Activated naive CD8-positive, alpha-beta T cell treated with anti-CD3 and anti-CD28 coated beads, Interleukin-2, amount 50 U/mL, for 24 hours (primary cell): ENCODE measurements around the gene DNASE1L3.
A peak's percentile ranks its signal among the peaks of the same experiment; 100 is the strongest.
"Not testable (repeated sequence)": the region's sequence is repeated elsewhere in the genome, so short reads cannot be mapped to it uniquely, and the experiment has no call there.

Experiments
- ATAC-seq: fragments of 150-1000 bp; cut with Tn5 transposase; one replicate; pipeline ENCODE4 v1.10.0; 2021
- DNase-seq: peaks from one replicate; pipeline ENCODE4 v3.0.0; 2021
- H3K27ac Mint-ChIP-seq: one replicate; pipeline ENCODE4 v1.8.0; 2021; ENCODE audit warnings: mild to moderate bottlenecking, mixed read lengths
- H3K27me3 Mint-ChIP-seq: one replicate; pipeline ENCODE4 v1.8.0; 2021; ENCODE audit warnings: mixed read lengths
- H3K36me3 Mint-ChIP-seq: one replicate; pipeline ENCODE4 v1.8.0; 2021; ENCODE audit warnings: low read depth, mixed read lengths
- H3K4me1 Mint-ChIP-seq: one replicate; pipeline ENCODE4 v1.8.0; 2021; ENCODE audit warnings: mixed read lengths
- H3K4me3 Mint-ChIP-seq: one replicate; pipeline ENCODE4 v1.8.0; 2021; ENCODE audit warnings: mild to moderate bottlenecking, moderate library complexity, mixed read lengths
- H3K9me3 Mint-ChIP-seq: one replicate; pipeline ENCODE4 v1.8.0; 2021; ENCODE audit warnings: mixed read lengths

DNASE1L3 gene

GRCh38 chr3:58241306-58242044 lies 30.7 kb upstream of the DNASE1L3 start:
- Mint-ChIP-seq H3K27ac (no peak overlapping the region), H3K4me3 (no peak overlapping the region), H3K27me3 (peaks cover under 1% of the 10 kb centered on the region), H3K9me3 (no peaks in the 10 kb centered on the region), H3K4me1 (peaks cover 8% of the 10 kb centered on the region), H3K36me3 (no peaks in the 10 kb centered on the region)
- DNase-seq (no peak), ATAC-seq (no peak)

- DNase-seq (no peak), ATAC-seq (no peak)
- Mint-ChIP-seq H3K27ac (no peak overlapping the region), H3K4me3 (peak overlapping the region; percentile 85), H3K4me1 (peaks cover 16% of the 10 kb centered on the region), H3K36me3 (no peaks in the 10 kb centered on the region), H3K27me3 (peaks cover 7% of the 10 kb centered on the region), H3K9me3 (no peaks in the 10 kb centered on the region)
These were observed 28.1 kb upstream of the DNASE1L3 start for GRCh38 chr3:58238830-58239229.

GRCh38 chr3:58237941-58238681 lies 27.3 kb upstream of the DNASE1L3 start:
- Mint-ChIP-seq H3K27ac (peak overlapping the region; percentile 70), H3K27me3 (peaks cover 7% of the 10 kb centered on the region), H3K4me1 (peaks cover 16% of the 10 kb centered on the region), H3K9me3 (no peaks in the 10 kb centered on the region), H3K36me3 (no peaks in the 10 kb centered on the region), H3K4me3 (peak overlapping the region; percentile 85)
- DNase-seq (peak; percentile 59), ATAC-seq (peak; percentile 51)

GRCh38 chr3:58237238-58237940 lies 26.6 kb upstream of the DNASE1L3 start, which contains the start of gene ABHD6:
Gene ABHD6 (plus strand): TSS chr3:58237792. CDS start chr3:58256587, 18,795 bp downstream.
- peak within 1 kb of the TSS; percentile 85 for H3K4me3 Mint-ChIP-seq
- no peaks in the 10 kb centered on the region for H3K9me3 Mint-ChIP-seq
- H3K27me3 Mint-ChIP-seq: peaks cover 14% of the 10 kb centered on the region
- peak within 1 kb of the TSS; percentile 80 for H3K27ac Mint-ChIP-seq
- DNase-seq: peak; percentile 88
- H3K4me1 Mint-ChIP-seq: peaks cover 19% of the 10 kb centered on the region
- ATAC-seq: peak; percentile 86
- H3K36me3 Mint-ChIP-seq: no peaks in the 10 kb centered on the region

GRCh38 chr3:58236527-58237237 lies 25.9 kb upstream of the DNASE1L3 start:
- peak overlapping the region; percentile 85 for H3K4me3 Mint-ChIP-seq
- H3K27me3 Mint-ChIP-seq: peaks cover 20% of the 10 kb centered on the region

GRCh38 chr3:58235970-58236369 lies 25.2 kb upstream of the DNASE1L3 start:
- no peaks in the 10 kb centered on the region for H3K36me3 Mint-ChIP-seq
- no peak overlapping the region for H3K27ac Mint-ChIP-seq

More at GRCh38 chr3:58236527-58237237, 25.9 kb upstream of the DNASE1L3 start:
- H3K36me3 Mint-ChIP-seq: no peaks in the 10 kb centered on the region
- no peak for DNase-seq
- peaks cover 19% of the 10 kb centered on the region for H3K4me1 Mint-ChIP-seq
- ATAC-seq: no peak
- no peaks in the 10 kb centered on the region for H3K9me3 Mint-ChIP-seq
- peak overlapping the region; percentile 80 for H3K27ac Mint-ChIP-seq

GRCh38 chr3:58234516-58234931 lies 23.8 kb upstream of the DNASE1L3 start:
- DNase-seq: no peak
- H3K9me3 Mint-ChIP-seq: no peaks in the 10 kb centered on the region
- H3K27ac Mint-ChIP-seq: no peak overlapping the region
- H3K36me3 Mint-ChIP-seq: no peaks in the 10 kb centered on the region
- peaks cover 35% of the 10 kb centered on the region for H3K27me3 Mint-ChIP-seq
- H3K4me1 Mint-ChIP-seq: peaks cover 19% of the 10 kb centered on the region
- ATAC-seq: no peak
- no peak overlapping the region for H3K4me3 Mint-ChIP-seq

More at GRCh38 chr3:58235970-58236369, 25.2 kb upstream of the DNASE1L3 start:
- H3K4me1 Mint-ChIP-seq: peaks cover 19% of the 10 kb centered on the region
- H3K4me3 Mint-ChIP-seq: no peak overlapping the region
- H3K9me3 Mint-ChIP-seq: no peaks in the 10 kb centered on the region
- peaks cover 25% of the 10 kb centered on the region for H3K27me3 Mint-ChIP-seq
- DNase-seq: no peak
- no peak for ATAC-seq

GRCh38 chr3:58231666-58232065 lies 20.9 kb upstream of the DNASE1L3 start:
- no peak overlapping the region for H3K27ac Mint-ChIP-seq
- peaks cover 41% of the 10 kb centered on the region for H3K27me3 Mint-ChIP-seq
- ATAC-seq: no peak

GRCh38 chr3:58230876-58231552 lies 20.2 kb upstream of the DNASE1L3 start:
- peaks cover 39% of the 10 kb centered on the region for H3K27me3 Mint-ChIP-seq
- no peaks in the 10 kb centered on the region for H3K36me3 Mint-ChIP-seq
- ATAC-seq (no peak), DNase-seq (no peak)
- no peaks in the 10 kb centered on the region for H3K9me3 Mint-ChIP-seq
- no peak overlapping the region for H3K4me3 Mint-ChIP-seq
- H3K4me1 Mint-ChIP-seq: peaks cover 9% of the 10 kb centered on the region
- H3K27ac Mint-ChIP-seq: no peak overlapping the region

More at GRCh38 chr3:58231666-58232065, 20.9 kb upstream of the DNASE1L3 start:
- no peaks in the 10 kb centered on the region for H3K9me3 Mint-ChIP-seq
- DNase-seq: no peak
- H3K36me3 Mint-ChIP-seq: no peaks in the 10 kb centered on the region
- H3K4me1 Mint-ChIP-seq: peaks cover 12% of the 10 kb centered on the region
- no peak overlapping the region for H3K4me3 Mint-ChIP-seq

- peaks cover 32% of the 10 kb centered on the region for H3K27me3 Mint-ChIP-seq
- not testable (repeated sequence) for H3K27ac Mint-ChIP-seq, H3K4me1 Mint-ChIP-seq, H3K36me3 Mint-ChIP-seq, H3K4me3 Mint-ChIP-seq, ATAC-seq, DNase-seq, H3K9me3 Mint-ChIP-seq
These were observed 17.2 kb upstream of the DNASE1L3 start for GRCh38 chr3:58227933-58228332.

- DNase-seq (no peak), ATAC-seq (no peak)
- Mint-ChIP-seq H3K9me3 (no peaks in the 10 kb centered on the region), H3K27ac (no peak overlapping the region), H3K4me3 (no peak overlapping the region), H3K27me3 (peaks cover 6% of the 10 kb centered on the region), H3K36me3 (no peaks in the 10 kb centered on the region), H3K4me1 (peaks cover 4% of the 10 kb centered on the region)
These were observed 13.1 kb upstream of the DNASE1L3 start for GRCh38 chr3:58223855-58224254.

- H3K9me3 Mint-ChIP-seq: no peaks in the 10 kb centered on the region
- no peak for DNase-seq
- no peak overlapping the region for H3K4me3 Mint-ChIP-seq
- no peaks in the 10 kb centered on the region for H3K36me3 Mint-ChIP-seq
- H3K27ac Mint-ChIP-seq: no peak overlapping the region
- no peak for ATAC-seq
- H3K4me1 Mint-ChIP-seq: peaks cover 12% of the 10 kb centered on the region
- no peaks in the 10 kb centered on the region for H3K27me3 Mint-ChIP-seq
These were observed 11.5 kb upstream of the DNASE1L3 start for GRCh38 chr3:58222161-58222724.

- ATAC-seq (no peak), DNase-seq (no peak)
- Mint-ChIP-seq H3K4me3 (no peak overlapping the region), H3K27ac (peak overlapping the region; percentile 30), H3K27me3 (no peaks in the 10 kb centered on the region), H3K4me1 (peaks cover 43% of the 10 kb centered on the region), H3K9me3 (no peaks in the 10 kb centered on the region), H3K36me3 (no peaks in the 10 kb centered on the region)
These were observed 8.1 kb upstream of the DNASE1L3 start for GRCh38 chr3:58218904-58219303.
